RWPE2 (cell line): ENCODE measurements around the gene FAIM2.

ENCODE experiments used
- ATAC-seq: fragments of 200-7000 bp; cut with Tn5 transposase; 3 replicates; pipeline ENCODE4 v1.9.1; 2021; ENCODE audit warnings: low read depth
- DNase-seq: peaks from one replicate; pipeline ENCODE4 v3.0.0-alpha.2; 2020; ENCODE audit warnings: low spot score
- H3K27ac ChIP-seq: fragments of 450-650 bp; 2 replicates; pipeline ENCODE4 v1.5.1; 2017; ENCODE audit warnings: mild to moderate bottlenecking; ENCODE audit not compliant: poor library complexity, severe bottlenecking
- H3K27me3 ChIP-seq: fragments of 250-450 bp; sonication (Bioruptor Pico); 2 replicates; pipeline ENCODE4 v1.5.1; 2021; ENCODE audit warnings: mild to moderate bottlenecking, moderate library complexity; ENCODE audit not compliant: insufficient read depth, poor library complexity, severe bottlenecking
- H3K36me3 ChIP-seq: fragments of 250-450 bp; sonication (Bioruptor Pico); 2 replicates; pipeline ENCODE4 v1.5.1; 2020; ENCODE audit warnings: low read depth, mild to moderate bottlenecking, moderate library complexity
- H3K4me1 ChIP-seq: fragments of 250-450 bp; sonication (Bioruptor Pico); 2 replicates; pipeline ENCODE4 v1.5.1; 2021; ENCODE audit warnings: mild to moderate bottlenecking, moderate library complexity; ENCODE audit not compliant: insufficient read depth, poor library complexity, severe bottlenecking
- H3K4me3 ChIP-seq: fragments of 250-450 bp; sonication (Bioruptor Pico); 2 replicates; pipeline ENCODE4 v1.5.1; 2021; ENCODE audit warnings: mild to moderate bottlenecking, moderate library complexity; ENCODE audit not compliant: severe bottlenecking
- H3K9me3 ChIP-seq: fragments of 250-450 bp; sonication (Bioruptor Pico); 2 replicates; pipeline ENCODE4 v1.5.1; 2021; ENCODE audit warnings: mild to moderate bottlenecking, moderate library complexity; ENCODE audit not compliant: severe bottlenecking
- CTCF ChIP-seq: fragments of 450-650 bp; IDR thresholded peaks from one replicate; pipeline ENCODE4 v1.5.1; 2017; ENCODE audit warnings: mild to moderate bottlenecking, moderate library complexity; ENCODE audit not compliant: poor library complexity, severe bottlenecking

The FAIM2 gene

DNA sequence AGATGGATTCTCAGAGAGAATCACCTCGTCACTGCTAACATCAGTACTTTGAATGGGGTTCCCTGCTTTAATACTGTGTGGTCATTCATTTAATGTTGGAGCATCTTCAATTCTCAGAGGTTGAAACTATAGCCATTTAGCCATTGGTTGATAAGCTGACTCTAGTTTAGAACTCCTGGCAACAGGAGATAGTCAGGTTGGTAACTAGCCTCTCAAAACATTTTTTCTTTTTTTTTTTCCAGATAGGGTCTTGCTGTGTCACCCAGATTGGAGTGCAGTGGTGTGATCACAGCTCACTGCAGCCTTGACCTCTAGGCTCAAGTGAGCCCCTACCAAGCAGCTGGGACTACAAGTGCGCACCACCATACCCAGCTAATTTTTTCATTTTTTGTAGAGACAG, 72.0 kb downstream of the FAIM2 start:
- no peaks in the 10 kb centered on the region for H3K27me3 ChIP-seq
- DNase-seq (no peak), ATAC-seq (no peak)
- H3K4me1 ChIP-seq: peaks cover 12% of the 10 kb centered on the region
- H3K36me3 ChIP-seq: no peaks in the 10 kb centered on the region
- H3K27ac ChIP-seq: no peak overlapping the region
- H3K4me3 ChIP-seq: no peak overlapping the region
- no peaks in the 10 kb centered on the region for H3K9me3 ChIP-seq
- no peak for TF ChIP-seq CTCF

GRCh38 chr12:49828133-49829091, 75.3 kb downstream of the FAIM2 start, which contains the start of gene NCKAP5L:
Gene NCKAP5L, minus strand, starts transcription at chr12:49828413. Its CDS starts 24,369 bp downstream, at chr12:49804044.
- ATAC-seq (peak; percentile 85), DNase-seq (peak; percentile 94)
- Histone ChIP-seq H3K36me3 (no peaks in the 10 kb centered on the region), H3K4me1 (peaks cover 23% of the 10 kb centered on the region), H3K27me3 (no peaks in the 10 kb centered on the region), H3K27ac (peak within 1 kb of the TSS; percentile 65), H3K4me3 (peak within 1 kb of the TSS; percentile 48), H3K9me3 (no peaks in the 10 kb centered on the region)
- TF ChIP-seq CTCF: no peak

- H3K36me3 ChIP-seq: no peaks in the 10 kb centered on the region
- no peaks in the 10 kb centered on the region for H3K27me3 ChIP-seq
- H3K4me3 ChIP-seq: peak overlapping the region; percentile 48
- peak; percentile 67 for DNase-seq
- no peaks in the 10 kb centered on the region for H3K9me3 ChIP-seq
- peaks cover 17% of the 10 kb centered on the region for H3K4me1 ChIP-seq
- no peak for TF ChIP-seq CTCF
- peak overlapping the region; percentile 65 for H3K27ac ChIP-seq
- peak; percentile 43 for ATAC-seq
These were observed 76.2 kb downstream of the FAIM2 start for GRCh38 chr12:49827401-49828099.

DNA sequence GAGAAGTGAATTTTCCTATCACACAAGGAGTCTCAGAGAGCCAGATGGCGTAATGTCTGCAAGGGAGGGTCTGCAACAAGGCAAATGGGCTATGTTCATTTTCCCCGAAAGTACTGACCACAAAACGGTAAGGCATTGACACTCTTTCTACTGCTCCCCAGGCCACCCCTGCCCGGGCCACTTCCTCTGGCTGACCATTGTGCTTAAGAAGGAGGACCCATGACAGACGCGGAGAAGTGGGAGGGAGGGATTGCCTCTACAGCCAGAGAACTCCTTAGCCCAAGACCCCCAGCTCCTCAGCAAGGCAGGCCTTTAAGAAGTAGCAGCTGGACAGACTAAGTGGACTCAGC, 76.7 kb downstream of the FAIM2 start:
- peak overlapping the region; percentile 48 for H3K4me3 ChIP-seq
- peaks cover 17% of the 10 kb centered on the region for H3K4me1 ChIP-seq
- no peaks in the 10 kb centered on the region for H3K9me3 ChIP-seq
- H3K27ac ChIP-seq: peak overlapping the region; percentile 65
- no peaks in the 10 kb centered on the region; the same call in 1 of the 2 replicates for H3K36me3 ChIP-seq
- H3K27me3 ChIP-seq: no peaks in the 10 kb centered on the region
- DNase-seq (no peak), ATAC-seq (no peak)
- no peak for TF ChIP-seq CTCF
